SU-DHL-6 (cell line): ENCODE measurements around the gene GABRB1.

Experiments used
- H2AFZ ChIP-seq: fragments of 200-600 bp; sonication (generic); 2 replicates; pipeline ENCODE4 v1.6.1; 2014; ENCODE audit warnings: low read depth, mild to moderate bottlenecking, moderate library complexity, mixed read lengths, antibody characterized with exemption, low read length; ENCODE audit not compliant: severe bottlenecking
- H3F3A ChIP-seq: fragments of 200-600 bp; shearing (Covaris generic); 2 replicates; pipeline ENCODE4 v1.6.0; 2016; ENCODE audit warnings: antibody characterized with exemption, mild to moderate bottlenecking; ENCODE audit not compliant: insufficient read depth
- H3K27ac ChIP-seq: fragments of 200-600 bp; sonication (generic); 2 replicates; pipeline ENCODE4 v1.5.1; 2016; ENCODE audit warnings: low read depth, mild to moderate bottlenecking, low read length, moderate library complexity, mixed read lengths
- H3K27me3 ChIP-seq: fragments of 200-600 bp; sonication (generic), shearing (Covaris generic); 2 replicates; pipeline ENCODE4 v1.6.0; 2014; ENCODE audit warnings: mild to moderate bottlenecking, low read length
- H3K36me3 ChIP-seq: fragments of 200-600 bp; sonication (generic); 2 replicates; pipeline ENCODE4 v1.6.1; 2014; ENCODE audit warnings: mild to moderate bottlenecking, low read length, mixed read lengths
- H3K4me2 ChIP-seq: fragments of 300-600, 200-600 bp; shearing (Covaris generic), sonication (generic); 2 replicates; pipeline ENCODE4 v1.6.0; 2014; ENCODE audit warnings: low read length, low read depth, mild to moderate bottlenecking; ENCODE audit not compliant: poor library complexity, severe bottlenecking
- H3K4me3 ChIP-seq: fragments of 200-600 bp; sonication (generic); 2 replicates; pipeline ENCODE4 v1.5.1; 2014; ENCODE audit warnings: antibody characterized with exemption, low read length, mild to moderate bottlenecking, mixed read lengths; ENCODE audit not compliant: insufficient read depth, poor library complexity, severe bottlenecking
- H3K79me2 ChIP-seq: fragments of 200-600 bp; sonication (generic); 2 replicates; pipeline ENCODE4 v1.6.1; 2014; ENCODE audit warnings: mild to moderate bottlenecking, low read length, moderate library complexity; ENCODE audit not compliant: insufficient read depth
- H3K9ac ChIP-seq: fragments of 200-600 bp; sonication (generic); 2 replicates; pipeline ENCODE4 v1.7.0; 2014; ENCODE audit warnings: mild to moderate bottlenecking, low read length
- H3K9me2 ChIP-seq: fragments of 200-600 bp; sonication (generic); replicated peaks from 2 replicates; pipeline ENCODE4 v1.6.1; 2014; ENCODE audit warnings: low read length; ENCODE audit not compliant: insufficient read depth
- H3K9me3 ChIP-seq: fragments of 200-600 bp; sonication (generic); 2 replicates; pipeline ENCODE4 v1.6.1; 2014; ENCODE audit warnings: low read length, mixed read lengths; ENCODE audit not compliant: insufficient read depth
- H4K20me1 ChIP-seq: fragments of 200-600 bp; sonication (generic); 2 replicates; pipeline ENCODE4 v1.6.1; 2014; ENCODE audit warnings: low read depth, mild to moderate bottlenecking, antibody characterized with exemption, low read length, moderate library complexity, mixed read lengths
- CTCF ChIP-seq: fragments of 200-600 bp; sonication (generic); IDR thresholded peaks from one replicate; pipeline ENCODE4 v1.5.1; 2017; ENCODE audit warnings: antibody characterized with exemption, mild to moderate bottlenecking, low read length, moderate library complexity; ENCODE audit not compliant: insufficient read depth, poor library complexity, severe bottlenecking
- EZH2phosphoT487 ChIP-seq: fragments of 200-600 bp; sonication (generic), shearing (Covaris generic); conservative IDR thresholded peaks from 2 replicates; pipeline ENCODE4 v1.6.1; 2018; ENCODE audit warnings: mild to moderate bottlenecking, antibody characterized with exemption, low read length, moderate library complexity, mixed read lengths

Gene GABRB1

GRCh38 chr4:47031751-47032404 lies 511 bp downstream of the GABRB1 start:
- Histone ChIP-seq H3K4me3 (no peak overlapping the region), H2AFZ (no peak overlapping the region)

GRCh38 chr4:47032405-47033106 lies 1.2 kb downstream of the GABRB1 start:
- Histone ChIP-seq H3K4me3 (no peak overlapping the region), H2AFZ (no peak overlapping the region), H3K27me3 (no peaks in the 10 kb centered on the region), H3K4me2 (no peak overlapping the region), H3K79me2 (no peaks in the 10 kb centered on the region), H3K9ac (no peak overlapping the region), H3F3A (no peaks in the 10 kb centered on the region), H3K36me3 (no peaks in the 10 kb centered on the region), H4K20me1 (no peaks in the 10 kb centered on the region), H3K27ac (no peak overlapping the region), H3K9me3 (no peaks in the 10 kb centered on the region), H3K9me2 (no peaks in the 10 kb centered on the region)
- TF ChIP-seq EZH2phosphoT487, result no peak
- TF ChIP-seq CTCF, result no peak

More at GRCh38 chr4:47031751-47032404, 511 bp downstream of the GABRB1 start:
- H3K9ac ChIP-seq, result no peak overlapping the region
- H3K9me3 ChIP-seq, result no peaks in the 10 kb centered on the region
- H3K27me3 ChIP-seq, result no peaks in the 10 kb centered on the region
- H3K79me2 ChIP-seq, result no peaks in the 10 kb centered on the region
- no peak overlapping the region for H3K4me2 ChIP-seq
- H3K36me3 ChIP-seq, result no peaks in the 10 kb centered on the region
- H3K27ac ChIP-seq, result no peak overlapping the region
- H4K20me1 ChIP-seq, result no peaks in the 10 kb centered on the region
- TF ChIP-seq EZH2phosphoT487 (no peak), CTCF (no peak)
- H3F3A ChIP-seq, result no peaks in the 10 kb centered on the region
- H3K9me2 ChIP-seq, result no peaks in the 10 kb centered on the region

- Histone ChIP-seq H3K9me2 (no peaks in the 10 kb centered on the region), H4K20me1 (no peaks in the 10 kb centered on the region), H2AFZ (no peak overlapping the region), H3K36me3 (no peaks in the 10 kb centered on the region), H3K4me3 (no peak overlapping the region), H3K9me3 (no peaks in the 10 kb centered on the region), H3K79me2 (no peaks in the 10 kb centered on the region), H3K27ac (no peak overlapping the region), H3F3A (no peaks in the 10 kb centered on the region), H3K4me2 (no peak overlapping the region), H3K27me3 (no peaks in the 10 kb centered on the region), H3K9ac (no peak overlapping the region)
- no peak for TF ChIP-seq EZH2phosphoT487
- no peak for TF ChIP-seq CTCF
Observed at GRCh38 chr4:47038263-47038662, 6.9 kb downstream of the GABRB1 start.
